ENCODE data around the gene HAS3.
"Not testable (repeated sequence)": the region's sequence is repeated elsewhere in the genome, so short reads cannot be mapped to it uniquely, and the experiment has no call there.

HAS3 gene

DNA sequence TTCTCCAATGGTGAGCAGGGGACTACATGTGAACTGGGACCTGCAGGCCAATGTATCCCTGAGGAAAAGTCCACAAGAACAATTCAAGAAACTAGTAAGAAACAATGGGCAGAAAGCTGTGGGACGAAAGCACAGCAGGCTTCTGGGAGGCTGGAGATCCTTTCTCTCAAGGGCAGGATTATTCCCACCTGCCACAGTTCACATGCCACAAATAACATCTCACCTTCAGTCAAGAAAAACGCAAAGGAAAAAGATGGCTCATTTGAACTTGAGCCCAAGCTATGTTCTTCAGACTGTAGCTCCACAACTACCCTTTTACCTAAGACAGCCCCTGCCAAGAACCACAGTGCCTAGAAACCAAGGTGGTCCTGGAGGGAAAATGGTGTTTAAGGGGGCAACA, 13.0 kb downstream of the HAS3 start:
- no peak for DNase-seq

- DNase-seq, result no peak
Measured at GRCh38 chr16:69118994-69119393, 13.5 kb downstream of the HAS3 start.

GRCh38 chr16:69119536-69119935, 14.1 kb downstream of the HAS3 start:
- DNase-seq, result no peak

DNA sequence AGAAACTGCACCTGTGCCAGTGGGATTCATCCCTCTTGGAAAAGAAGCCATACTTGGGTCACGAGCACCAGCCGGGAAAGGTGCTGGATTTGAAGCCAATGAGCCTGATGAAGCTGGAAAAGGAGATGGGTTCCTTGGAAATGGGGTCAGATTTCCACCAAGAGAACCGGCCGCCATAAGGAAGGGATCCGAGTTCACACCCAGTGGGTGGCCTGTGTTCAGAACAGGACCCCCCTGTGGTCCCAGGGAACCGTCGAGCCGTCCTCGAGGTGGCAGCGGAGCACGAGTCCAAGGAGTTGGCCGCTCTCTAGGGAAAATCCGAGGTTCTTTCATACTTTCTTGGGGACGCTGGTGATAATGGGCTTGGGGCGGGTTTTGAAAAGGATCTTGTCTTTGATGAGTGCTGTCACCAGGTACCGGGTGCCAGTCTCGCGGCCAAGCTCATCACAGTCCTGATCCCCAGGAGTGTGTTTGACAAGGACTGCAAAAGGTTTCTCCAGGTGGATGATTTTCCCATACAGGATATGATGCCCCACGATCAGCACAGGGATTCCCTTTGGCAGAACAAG, 14.7 kb downstream of the HAS3 start:
- DNase-seq, result no peak

DNA sequence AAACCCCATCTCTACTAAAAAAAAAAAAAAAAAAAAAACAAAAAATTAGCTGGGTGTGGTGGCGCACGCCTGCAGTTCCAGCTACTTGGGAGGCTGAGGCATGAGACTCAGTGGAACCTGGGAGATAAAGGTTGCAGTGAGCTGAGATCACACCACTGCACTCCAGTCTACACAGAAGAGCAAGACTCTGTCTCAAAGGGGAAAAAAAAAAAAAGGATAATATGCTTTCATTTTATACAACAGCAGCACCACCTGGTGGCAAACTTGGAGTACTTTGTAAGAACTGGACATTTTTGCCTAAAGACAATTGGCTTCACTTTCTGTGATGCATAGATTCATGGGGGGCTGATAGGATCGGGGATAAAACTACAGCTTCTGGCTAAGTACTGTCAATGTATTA, 18.5 kb downstream of the HAS3 start:
- peak; percentile 67 for DNase-seq

DNA sequence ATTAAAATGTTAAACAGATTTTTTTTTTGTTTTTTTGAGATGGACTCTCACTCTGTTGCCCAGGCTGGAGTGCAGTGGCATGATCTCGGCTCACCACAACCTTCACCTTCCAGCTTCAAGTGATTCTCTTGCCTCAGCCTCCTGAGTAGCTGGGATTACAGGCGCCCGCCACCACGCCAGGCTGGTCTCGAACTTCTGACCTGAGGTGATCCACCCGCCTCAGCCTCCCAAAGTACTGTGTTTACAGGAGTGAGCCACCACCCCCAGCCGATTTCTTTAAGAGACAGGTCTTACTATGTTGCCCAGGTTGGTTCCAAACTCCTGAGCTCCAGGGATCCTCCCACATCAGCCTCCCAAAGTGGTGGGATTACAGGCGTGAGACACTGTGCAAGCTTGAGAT, 19.0 kb downstream of the HAS3 start:
- DNase-seq, result not testable (repeated sequence)

DNA sequence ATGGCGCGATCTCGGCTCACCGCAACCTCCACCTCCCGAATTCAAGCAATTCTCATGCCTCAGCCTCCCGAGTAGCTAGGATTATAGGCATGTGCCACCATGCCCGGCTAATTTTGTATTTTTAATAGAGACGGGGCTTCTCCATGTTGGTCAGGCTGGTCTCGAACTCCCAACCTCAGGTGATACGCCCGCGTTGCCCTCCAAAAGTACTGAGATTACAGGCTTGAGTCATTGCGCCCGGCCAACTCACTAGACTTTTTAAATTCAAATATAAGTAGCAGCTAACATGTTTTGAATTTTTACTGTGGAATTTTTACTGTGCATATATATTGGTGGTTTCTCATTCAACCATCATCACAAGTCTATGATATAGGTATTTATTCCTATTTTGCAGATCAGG, 19.5 kb downstream of the HAS3 start:
- DNase-seq, result not testable (repeated sequence)

DNA sequence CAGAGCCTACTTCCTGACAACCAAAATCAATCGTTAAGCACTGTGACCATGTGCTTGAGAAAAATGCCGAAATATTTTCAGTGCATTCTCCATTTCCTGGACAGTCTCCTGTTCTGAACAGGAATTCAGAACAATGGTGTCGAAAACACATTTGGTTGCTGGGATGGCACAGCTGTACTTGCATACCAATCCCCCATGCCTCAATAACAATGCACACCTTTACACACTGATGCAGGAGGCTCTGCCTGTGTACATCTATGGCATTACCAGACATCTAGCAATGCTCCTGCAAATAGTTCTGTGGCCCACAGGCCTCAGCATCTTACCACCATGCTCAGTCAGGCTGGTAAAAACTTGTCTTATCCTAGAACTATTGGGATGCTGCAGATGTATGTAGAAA, 20.8 kb downstream of the HAS3 start:
- no peak for DNase-seq

DNA sequence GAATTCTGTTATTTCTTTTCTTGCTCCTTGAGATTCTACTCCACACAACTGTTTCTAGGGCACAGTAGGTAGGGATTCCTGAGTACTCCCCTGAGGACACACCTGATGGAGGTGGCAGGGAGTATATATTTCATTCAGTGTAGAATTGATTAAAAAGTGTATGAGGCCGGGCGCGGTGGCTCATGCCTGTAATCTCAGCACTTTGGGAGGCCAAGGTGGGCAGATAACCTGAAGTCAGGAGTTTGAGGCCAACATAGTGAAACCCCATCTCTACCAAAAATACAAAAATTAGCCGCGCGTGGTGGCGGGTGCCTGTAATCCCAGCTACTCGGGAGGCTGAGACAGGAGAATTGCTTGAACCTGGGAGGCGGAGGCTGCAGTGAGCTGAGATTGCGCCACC, 21.3 kb downstream of the HAS3 start:
- not testable (repeated sequence) for DNase-seq

GRCh38 chr16:69127966-69128510, 22.6 kb downstream of the HAS3 start:
- DNase-seq, result no peak

GRCh38 chr16:69130461-69130860, 25.0 kb downstream of the HAS3 start:
- no peak for DNase-seq

GRCh38 chr16:69131167-69131838, 25.9 kb downstream of the HAS3 start:
- peak; percentile 55 for DNase-seq

DNA sequence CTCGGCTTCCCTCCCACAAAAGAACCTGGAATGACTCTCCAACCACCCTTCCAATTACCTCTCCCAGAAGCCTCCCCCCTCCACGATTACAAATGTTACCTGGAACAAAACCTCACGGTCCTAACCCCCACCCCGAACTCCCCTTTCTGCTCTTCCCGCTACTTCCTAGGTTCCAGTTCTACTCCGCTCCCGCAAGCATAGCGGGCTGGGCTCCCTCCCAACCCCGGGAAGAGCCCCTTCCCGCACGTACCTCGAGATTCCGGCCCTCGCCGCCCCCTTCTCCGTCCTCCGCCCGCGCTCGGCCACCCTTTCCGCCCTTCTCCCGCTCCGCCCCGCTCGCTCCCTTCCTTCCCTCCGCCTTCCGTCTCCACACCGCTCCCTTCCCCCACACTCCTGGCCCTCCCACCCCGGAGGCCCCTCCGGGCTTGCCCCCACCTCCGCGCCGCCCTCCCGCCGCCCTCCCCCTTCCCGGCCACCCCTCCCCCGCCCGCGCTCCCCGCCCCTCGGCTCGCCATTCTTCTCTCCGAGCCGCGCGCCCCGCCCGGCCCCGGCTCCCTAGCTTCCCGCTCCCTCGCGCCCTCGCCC, 26.5 kb downstream of the HAS3 start:
- peak; percentile 34 for DNase-seq

GRCh38 chr16:69132424-69133252, 27.2 kb downstream of the HAS3 start, which contains the start of the genes CHTF8 and UTP4:
TSS of gene CHTF8 (minus strand) at chr16:69132588. CDS start at chr16:69121458, 11,130 bp downstream.
TSS of gene UTP4 (plus strand) at chr16:69132649. CDS start at chr16:69133460, 811 bp downstream.
- DNase-seq, result peak; percentile 65

GRCh38 chr16:69133373-69133954, 28.0 kb downstream of the HAS3 start:
- no peak for DNase-seq

DNA sequence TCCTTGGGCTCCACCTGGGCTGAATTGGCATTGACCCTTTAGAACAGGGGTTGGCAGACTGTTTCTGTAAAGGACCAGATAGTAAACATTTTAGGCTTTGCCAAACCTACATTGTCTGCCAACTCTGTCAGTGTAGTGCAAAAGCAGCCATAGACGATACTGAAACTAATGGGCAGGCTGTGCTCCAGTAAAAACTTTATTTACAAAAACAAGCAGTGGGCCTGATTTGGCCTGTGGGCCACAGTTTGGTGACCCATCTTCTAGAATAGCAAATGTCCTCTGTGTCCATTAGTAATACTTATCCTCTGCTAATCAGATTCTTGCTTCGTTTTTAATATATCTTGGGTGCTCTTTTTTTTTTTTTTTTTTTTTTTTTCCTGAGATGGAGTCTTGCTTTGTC, 33.2 kb downstream of the HAS3 start:
- no peak for DNase-seq

DNA sequence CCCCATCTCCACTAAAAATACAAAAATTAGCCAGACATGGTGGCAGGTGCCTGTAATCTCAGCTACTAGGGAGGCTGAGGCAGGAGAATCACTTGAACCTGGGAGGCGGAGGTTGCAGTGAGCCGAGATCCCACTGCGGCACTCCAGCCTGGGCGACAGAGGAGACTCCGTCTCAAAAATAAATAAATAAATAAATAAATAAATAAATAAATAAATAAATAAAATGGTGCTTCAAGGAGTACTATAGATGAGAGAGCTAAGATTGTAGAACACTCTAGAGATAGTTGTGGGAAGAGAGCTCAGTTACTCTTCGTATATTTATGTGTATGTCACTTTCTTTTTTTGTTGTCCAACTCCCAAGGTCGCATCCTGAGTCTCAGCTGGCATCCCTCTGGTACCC, 34.0 kb downstream of the HAS3 start:
- not testable (repeated sequence) for DNase-seq

DNA sequence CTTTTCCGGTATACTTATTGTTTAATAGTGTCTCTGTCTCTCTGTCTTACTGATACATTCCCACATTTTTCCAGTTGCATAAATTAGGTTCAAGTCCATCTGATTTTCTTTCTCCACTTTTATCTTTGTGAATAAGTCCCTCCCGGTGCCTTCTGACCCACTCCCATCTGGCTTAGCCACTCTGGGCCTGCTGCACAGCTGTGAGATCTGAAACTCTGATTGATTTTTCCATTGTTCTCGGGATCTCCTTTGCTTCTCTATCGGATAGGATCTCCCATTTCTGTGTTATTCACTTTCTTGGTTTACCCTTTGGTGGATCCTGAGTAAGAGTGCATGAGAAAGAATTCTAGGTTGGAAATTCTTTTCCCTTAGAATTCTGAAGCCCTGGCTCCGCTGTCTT, 35.6 kb downstream of the HAS3 start:
- DNase-seq, result no peak

- no peak for DNase-seq
Measured at GRCh38 chr16:69141936-69142335, 36.5 kb downstream of the HAS3 start.

DNA sequence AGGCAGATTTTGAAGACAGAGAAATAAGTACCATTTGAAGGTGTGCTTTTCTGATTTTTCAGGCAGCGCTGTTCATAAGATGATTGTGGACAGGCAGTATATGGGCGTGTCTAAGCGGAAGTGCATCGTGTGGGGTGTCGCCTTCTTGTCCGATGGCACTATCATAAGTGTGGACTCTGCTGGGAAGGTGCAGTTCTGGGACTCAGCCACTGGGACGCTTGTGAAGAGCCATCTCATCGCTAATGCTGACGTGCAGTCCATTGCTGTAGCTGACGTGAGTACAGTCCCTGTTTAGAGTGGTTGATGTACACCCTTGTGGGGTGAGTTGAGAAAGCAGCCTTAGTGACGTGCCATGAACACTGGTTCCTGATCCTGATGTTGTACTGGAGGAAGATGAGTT, 37.7 kb downstream of the HAS3 start:
- DNase-seq, result no peak

DNA sequence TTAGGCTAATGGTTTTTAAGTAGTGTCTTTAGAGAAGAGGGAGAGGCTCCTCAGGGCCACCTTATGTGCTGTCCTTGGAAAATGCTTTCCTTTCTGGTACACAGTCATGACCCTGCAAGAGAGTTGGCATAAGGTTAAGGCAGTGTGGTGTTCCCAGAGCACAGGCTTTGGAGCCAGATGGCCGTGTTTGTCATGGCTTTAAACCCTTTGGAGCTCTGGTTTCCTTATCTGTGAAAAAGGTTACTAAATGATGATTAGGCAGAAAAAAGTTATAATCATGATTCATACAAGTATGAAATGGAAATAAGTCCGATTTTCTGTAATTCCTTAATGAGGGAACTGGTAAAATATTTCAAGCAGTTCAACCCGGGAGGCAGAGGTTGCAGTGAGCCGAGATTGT, 40.2 kb downstream of the HAS3 start:
- no peak for DNase-seq

DNA sequence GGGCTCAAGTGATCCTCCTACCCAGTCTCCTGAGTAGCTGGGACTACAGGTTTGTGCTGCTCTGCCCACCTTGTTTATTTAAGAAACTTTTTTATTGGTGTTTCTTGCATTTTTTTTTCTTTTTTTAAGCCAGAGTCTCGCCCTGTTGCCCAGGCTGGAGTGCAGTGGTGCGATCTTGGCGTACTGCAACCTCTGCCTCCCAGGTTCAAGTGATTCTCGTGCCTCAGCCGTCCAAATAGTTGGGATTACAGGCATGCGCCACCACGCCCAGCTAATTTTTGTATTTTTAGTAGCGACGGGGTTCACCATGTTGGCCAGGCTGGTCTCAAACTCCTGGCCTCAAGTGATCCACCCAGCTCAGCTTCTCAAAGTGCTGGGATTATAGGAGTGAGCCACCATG, 44.2 kb downstream of the HAS3 start:
- not testable (repeated sequence) for DNase-seq

Data from MV-4-11 (cell line).